Nephron (organoid): ENCODE results near the gene RITA1.

Source experiments
- H3K27ac Mint-ChIP-seq, 3 experiments: 2 replicates each; pipeline ENCODE4 v1.8.0; 2020; ENCODE audit warnings: mixed read lengths in 3 of 3, mild to moderate bottlenecking in 2 of 3, moderate library complexity in 1 of 3
- H3K27me3 Mint-ChIP-seq: 2 replicates; pipeline ENCODE4 v1.8.0; 2021; ENCODE audit warnings: low read depth, mild to moderate bottlenecking, moderate library complexity, mixed read lengths
- H3K36me3 Mint-ChIP-seq: 2 replicates; pipeline ENCODE4 v1.8.0; 2020; ENCODE audit warnings: low read depth, mixed read lengths
- H3K4me1 Mint-ChIP-seq: 2 replicates; pipeline ENCODE4 v1.8.0; 2020; ENCODE audit warnings: mixed read lengths
- H3K4me3 Mint-ChIP-seq, 3 experiments: 2 replicates each; pipeline ENCODE4 v1.8.0; 2020; ENCODE audit warnings: mild to moderate bottlenecking in 3 of 3, mixed read lengths in 3 of 3, moderate library complexity in 2 of 3
- H3K9me3 Mint-ChIP-seq: 2 replicates; pipeline ENCODE4 v1.8.0; 2020; ENCODE audit warnings: mixed read lengths
- TF ChIP-seq, protein P1 (sequence below), 3 experiments: fragments of 200-600 bp; sonication (generic); IDR thresholded peaks; one replicate each; pipeline ENCODE4 v1.5.0; 2021; ENCODE audit warnings: antibody characterized with exemption in 3 of 3; ENCODE audit not compliant: unreplicated experiment in 3 of 3

Gene RITA1, protein sequence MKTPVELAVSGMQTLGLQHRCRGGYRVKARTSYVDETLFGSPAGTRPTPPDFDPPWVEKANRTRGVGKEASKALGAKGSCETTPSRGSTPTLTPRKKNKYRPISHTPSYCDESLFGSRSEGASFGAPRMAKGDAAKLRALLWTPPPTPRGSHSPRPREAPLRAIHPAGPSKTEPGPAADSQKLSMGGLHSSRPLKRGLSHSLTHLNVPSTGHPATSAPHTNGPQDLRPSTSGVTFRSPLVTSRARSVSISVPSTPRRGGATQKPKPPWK

GRCh38 chr12:113185180-113186032 is at the start of gene RITA1, which contains the start of gene DDX54:
Gene RITA1 (plus strand): TSS chr12:113185721. CDS start chr12:113186747, 1,026 bp downstream.
Gene DDX54 (minus strand): TSS chr12:113185478. CDS start chr12:113185451, 27 bp downstream.
- peak within 1 kb of the TSS; percentile 95 to 99 (median 96) for H3K27ac Mint-ChIP-seq
- H3K4me1 Mint-ChIP-seq = peaks cover 12% of the 10 kb centered on the region
- peaks cover 31% of the 10 kb centered on the region for H3K36me3 Mint-ChIP-seq
- H3K27me3 Mint-ChIP-seq = no peaks in the 10 kb centered on the region
- TF ChIP-seq, protein P1, sequence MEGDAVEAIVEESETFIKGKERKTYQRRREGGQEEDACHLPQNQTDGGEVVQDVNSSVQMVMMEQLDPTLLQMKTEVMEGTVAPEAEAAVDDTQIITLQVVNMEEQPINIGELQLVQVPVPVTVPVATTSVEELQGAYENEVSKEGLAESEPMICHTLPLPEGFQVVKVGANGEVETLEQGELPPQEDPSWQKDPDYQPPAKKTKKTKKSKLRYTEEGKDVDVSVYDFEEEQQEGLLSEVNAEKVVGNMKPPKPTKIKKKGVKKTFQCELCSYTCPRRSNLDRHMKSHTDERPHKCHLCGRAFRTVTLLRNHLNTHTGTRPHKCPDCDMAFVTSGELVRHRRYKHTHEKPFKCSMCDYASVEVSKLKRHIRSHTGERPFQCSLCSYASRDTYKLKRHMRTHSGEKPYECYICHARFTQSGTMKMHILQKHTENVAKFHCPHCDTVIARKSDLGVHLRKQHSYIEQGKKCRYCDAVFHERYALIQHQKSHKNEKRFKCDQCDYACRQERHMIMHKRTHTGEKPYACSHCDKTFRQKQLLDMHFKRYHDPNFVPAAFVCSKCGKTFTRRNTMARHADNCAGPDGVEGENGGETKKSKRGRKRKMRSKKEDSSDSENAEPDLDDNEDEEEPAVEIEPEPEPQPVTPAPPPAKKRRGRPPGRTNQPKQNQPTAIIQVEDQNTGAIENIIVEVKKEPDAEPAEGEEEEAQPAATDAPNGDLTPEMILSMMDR (IDR thresholded peaks at IDR 0.05; ENCODE audit: unreplicated experiment in 3 of 3) = no peak
- peak within 1 kb of the TSS; percentile 89 to 99 (median 95) for H3K4me3 Mint-ChIP-seq
- H3K9me3 Mint-ChIP-seq = no peaks in the 10 kb centered on the region

GRCh38 chr12:113136128-113136989 is 49.2 kb upstream of the RITA1 start:
- no peaks in the 10 kb centered on the region for H3K4me1 Mint-ChIP-seq
- H3K27me3 Mint-ChIP-seq = peaks cover 56% of the 10 kb centered on the region
- H3K4me3 Mint-ChIP-seq = peak overlapping the region in 2 of 3 experiments; percentile 27 to 44
- H3K36me3 Mint-ChIP-seq = no peaks in the 10 kb centered on the region
- H3K9me3 Mint-ChIP-seq = no peaks in the 10 kb centered on the region
- peak overlapping the region in 1 of 3 experiments; percentile 11 for H3K27ac Mint-ChIP-seq
- TF ChIP-seq, protein P1 (IDR thresholded peaks at IDR 0.05; ENCODE audit: unreplicated experiment in 3 of 3) = no peak

DNA sequence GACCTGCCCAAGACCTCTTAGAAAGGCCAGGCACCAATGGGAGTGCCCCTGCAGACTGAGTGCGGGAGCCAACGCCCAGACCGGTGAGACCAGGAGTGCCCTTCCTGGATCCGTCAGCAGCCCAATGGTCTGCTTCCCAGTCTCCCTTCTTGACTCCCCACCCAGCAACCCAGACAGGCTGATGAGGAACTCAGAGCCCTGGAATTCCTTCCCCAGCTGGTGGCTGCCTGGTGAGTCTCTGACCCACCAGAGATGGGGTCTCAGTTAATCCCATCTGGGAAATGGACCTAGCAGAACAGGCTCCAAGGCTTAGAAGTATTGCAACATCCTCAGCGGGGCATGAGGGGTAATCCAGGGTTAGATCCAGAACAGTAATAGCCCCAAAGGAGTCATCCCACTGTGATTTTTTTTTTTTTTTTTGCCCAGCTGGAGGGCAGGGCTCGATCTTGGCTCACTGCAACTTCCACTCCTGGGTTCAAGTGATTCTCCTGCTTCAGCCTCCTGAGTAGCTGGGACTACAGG is 48.5 kb upstream of the RITA1 start:
- Mint-ChIP-seq H3K4me1 (no peaks in the 10 kb centered on the region), H3K4me3 (no peak overlapping the region), H3K9me3 (no peaks in the 10 kb centered on the region), H3K36me3 (no peaks in the 10 kb centered on the region), H3K27ac (peak overlapping the region in 1 of 3 experiments; percentile 11), H3K27me3 (peaks cover 51% of the 10 kb centered on the region)
- TF ChIP-seq, protein P1 (IDR thresholded peaks at IDR 0.05; ENCODE audit: unreplicated experiment in 3 of 3) = no peak

- no peak overlapping the region for H3K4me3 Mint-ChIP-seq
- H3K9me3 Mint-ChIP-seq = no peaks in the 10 kb centered on the region
- no peaks in the 10 kb centered on the region for H3K4me1 Mint-ChIP-seq
- TF ChIP-seq, protein P1 (IDR thresholded peaks at IDR 0.05; ENCODE audit: unreplicated experiment in 3 of 3) = no peak
- peaks cover 41% of the 10 kb centered on the region for H3K27me3 Mint-ChIP-seq
- no peak overlapping the region for H3K27ac Mint-ChIP-seq
- H3K36me3 Mint-ChIP-seq = no peaks in the 10 kb centered on the region
These were observed 47.4 kb upstream of the RITA1 start for GRCh38 chr12:113137861-113138783.

GRCh38 chr12:113138826-113139225 is 46.7 kb upstream of the RITA1 start:
- Mint-ChIP-seq H3K36me3 (no peaks in the 10 kb centered on the region), H3K27ac (no peak overlapping the region), H3K4me3 (no peak overlapping the region), H3K4me1 (no peaks in the 10 kb centered on the region), H3K9me3 (no peaks in the 10 kb centered on the region), H3K27me3 (peaks cover 36% of the 10 kb centered on the region)
- TF ChIP-seq, protein P1 (IDR thresholded peaks at IDR 0.05; ENCODE audit: unreplicated experiment in 3 of 3) = no peak
